Measurements from ENCODE around the gene ALDH3B2. TPM values are rescaled to one million over a fixed set of nuclear protein-coding genes. Genes with fewer than 3 reads are reported as not detected.
"Not testable (repeated sequence)": the region's sequence is repeated elsewhere in the genome, so short reads cannot be mapped to it uniquely, and the experiment has no call there.

The ALDH3B2 gene
- total RNA-seq, 1 experiment from 2014 or later = not detected

DNA sequence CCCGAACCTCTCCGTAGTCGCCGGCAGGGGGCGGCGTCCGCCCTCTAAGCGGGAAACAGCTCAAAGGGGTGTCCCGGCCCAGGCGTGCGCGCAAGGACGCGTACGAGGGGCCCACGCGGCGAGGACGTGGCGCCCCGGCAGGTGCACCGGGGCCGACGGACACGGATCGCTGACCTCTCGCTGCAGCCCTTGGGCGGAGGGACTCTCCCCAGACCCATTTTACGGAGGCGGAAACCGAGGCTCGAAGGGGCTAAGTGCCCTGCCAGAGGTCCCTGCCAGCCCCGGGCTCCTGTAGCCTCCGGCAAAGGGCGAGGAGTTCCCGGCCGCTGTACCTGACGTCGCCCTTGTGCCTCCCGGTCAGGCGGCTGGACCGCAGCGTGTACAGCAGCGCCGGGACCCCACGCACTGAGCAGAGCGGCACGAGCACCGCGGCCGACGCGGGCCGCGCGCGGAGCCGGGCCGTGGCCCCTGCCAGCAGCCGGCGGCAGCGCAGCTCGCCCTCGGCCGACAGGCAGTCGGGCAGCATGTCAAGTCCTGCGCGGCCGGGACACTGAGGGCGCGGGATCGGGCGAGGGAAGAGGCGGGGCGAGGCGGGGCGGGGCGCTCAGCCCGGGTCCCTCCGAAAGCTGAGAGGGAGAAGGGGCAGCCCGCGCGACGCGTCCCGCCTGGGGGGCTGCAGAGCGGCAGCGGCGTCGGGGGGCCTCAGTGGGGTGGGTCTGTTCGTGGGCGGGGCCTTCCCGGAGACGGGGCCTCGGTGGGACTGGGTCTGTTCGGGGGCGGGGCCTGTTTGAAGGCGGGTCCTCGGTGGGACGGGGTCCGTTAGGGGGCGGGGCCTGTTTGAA is 44.8 kb downstream of the ALDH3B2 start, which contains the start of gene NUDT8:
TSS of gene NUDT8 (minus strand) at position 552 of the 842 bp plus-strand sequence. CDS start at position 526, 26 bp downstream.
- peak within 1 kb of the TSS; percentile 79 for H3K4me3 ChIP-seq
- DNase-seq = peak; percentile 80

DNA sequence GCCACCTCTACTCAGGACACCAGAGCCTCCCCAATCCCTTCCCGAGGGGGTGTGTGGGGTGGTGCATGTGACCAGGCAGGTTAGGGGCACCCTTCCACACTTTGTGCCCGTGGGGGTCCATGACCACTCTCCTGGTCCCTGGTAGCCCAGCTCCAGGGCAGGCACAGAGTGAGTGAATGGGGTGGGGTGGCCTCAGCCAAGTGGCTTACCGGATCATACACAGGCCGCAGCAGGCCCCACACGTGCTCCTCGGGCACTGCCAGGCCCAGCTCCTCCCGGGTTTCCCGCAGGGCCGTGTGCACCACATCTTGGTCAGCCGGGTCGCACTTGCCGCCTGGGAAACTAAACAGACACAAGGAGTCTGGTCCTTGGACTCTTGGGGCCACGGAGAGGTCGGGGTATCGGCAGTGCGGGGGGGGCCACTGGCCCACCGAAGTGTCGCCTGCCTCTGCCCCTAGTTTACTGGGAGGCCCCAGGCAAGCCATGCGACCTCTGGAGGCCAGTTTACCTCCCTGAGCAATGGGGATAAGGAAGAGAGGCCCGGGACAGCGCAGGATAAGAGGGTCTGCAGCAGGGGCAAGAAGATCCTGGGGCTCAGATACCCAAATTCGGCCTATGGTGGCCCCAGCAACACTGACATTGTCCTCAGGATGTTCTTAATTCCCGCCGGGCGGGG is 45.6 kb downstream of the ALDH3B2 start:
- Histone ChIP-seq H3K27me3 (no peaks in the 10 kb centered on the region), H3K4me3 (peak overlapping the region; percentile 79), H3K36me3 (no peaks in the 10 kb centered on the region), H3K9me3 (no peaks in the 10 kb centered on the region)
- no peak for DNase-seq

More for the DNA sequence above, 44.8 kb downstream of the ALDH3B2 start, which contains the start of gene NUDT8:
- Histone ChIP-seq H3K27me3 (no peaks in the 10 kb centered on the region), H3K36me3 (no peaks in the 10 kb centered on the region), H3K9me3 (no peaks in the 10 kb centered on the region)

- no peak overlapping the region for H3K4me3 ChIP-seq
- no peaks in the 10 kb centered on the region for H3K36me3 ChIP-seq
- H3K27me3 ChIP-seq = no peaks in the 10 kb centered on the region
- no peaks in the 10 kb centered on the region for H3K9me3 ChIP-seq
- no peak for DNase-seq
Observed at GRCh38 chr11:67627812-67628624, 46.4 kb downstream of the ALDH3B2 start.

GRCh38 chr11:67627441-67627811 is 47.0 kb downstream of the ALDH3B2 start:
- Histone ChIP-seq H3K36me3 (no peaks in the 10 kb centered on the region), H3K9me3 (no peaks in the 10 kb centered on the region), H3K27me3 (no peaks in the 10 kb centered on the region), H3K4me3 (no peak overlapping the region)
- no peak for DNase-seq

DNA sequence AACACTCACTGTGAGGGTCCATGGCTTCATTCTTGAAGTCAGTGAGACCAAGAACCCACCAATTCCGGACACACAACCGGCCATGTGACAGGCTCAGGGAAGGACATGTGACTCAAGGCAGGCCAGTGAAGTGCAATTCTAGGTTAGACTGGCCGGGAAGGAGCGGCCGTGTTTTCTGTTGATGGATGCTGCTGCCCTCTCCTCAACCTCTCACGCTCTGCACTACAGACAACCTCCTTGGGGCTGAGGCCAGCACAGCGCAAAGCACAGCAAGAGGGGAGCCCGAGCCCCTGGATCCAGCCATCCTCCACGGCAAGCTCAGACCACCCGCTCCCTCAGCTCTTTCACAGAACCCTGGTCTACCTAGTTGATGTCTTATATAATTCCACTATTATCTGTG is 47.5 kb downstream of the ALDH3B2 start:
- H3K9me3 ChIP-seq = no peaks in the 10 kb centered on the region
- no peak for DNase-seq

DNA sequence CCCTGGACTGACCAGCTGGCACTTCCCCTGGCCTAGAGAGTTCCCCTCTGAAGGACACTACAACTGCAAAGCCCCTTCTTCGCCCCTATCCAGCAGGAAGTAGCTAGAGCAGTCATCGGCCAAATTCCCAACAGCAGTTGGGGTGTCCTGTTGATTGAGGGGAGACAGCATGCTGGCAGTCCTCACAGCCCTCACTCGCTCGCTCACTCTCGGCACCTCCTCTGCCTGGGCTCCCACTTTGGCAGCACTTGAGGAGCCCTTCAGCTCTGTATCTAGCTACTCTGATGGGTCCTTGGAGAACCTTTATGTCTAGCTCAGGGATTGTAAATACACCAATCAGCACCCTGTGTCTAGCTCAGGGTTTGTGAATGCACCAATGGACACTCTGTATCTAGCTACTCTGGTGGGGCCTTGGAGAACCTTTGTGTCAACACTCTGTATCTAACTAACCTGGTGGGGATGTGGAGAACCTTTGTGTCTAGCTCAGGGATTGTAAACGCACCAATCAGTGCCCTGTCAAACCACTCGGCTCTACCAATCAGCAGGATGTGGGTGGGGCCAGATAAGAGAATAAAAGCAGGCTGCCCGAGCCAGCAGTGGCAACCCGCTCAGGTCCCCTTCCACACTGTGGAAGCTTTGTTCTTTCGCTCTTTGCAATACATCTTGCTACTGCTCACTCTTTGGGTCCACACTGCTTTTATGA is 48.1 kb downstream of the ALDH3B2 start:
- H3K36me3 ChIP-seq, H3K4me3 ChIP-seq, H3K9me3 ChIP-seq, H3K27me3 ChIP-seq, DNase-seq: not testable (repeated sequence)

More for the DNA sequence above, 47.5 kb downstream of the ALDH3B2 start:
- Histone ChIP-seq H3K36me3 (no peaks in the 10 kb centered on the region), H3K27me3 (no peaks in the 10 kb centered on the region), H3K4me3 (no peak overlapping the region)

DNA sequence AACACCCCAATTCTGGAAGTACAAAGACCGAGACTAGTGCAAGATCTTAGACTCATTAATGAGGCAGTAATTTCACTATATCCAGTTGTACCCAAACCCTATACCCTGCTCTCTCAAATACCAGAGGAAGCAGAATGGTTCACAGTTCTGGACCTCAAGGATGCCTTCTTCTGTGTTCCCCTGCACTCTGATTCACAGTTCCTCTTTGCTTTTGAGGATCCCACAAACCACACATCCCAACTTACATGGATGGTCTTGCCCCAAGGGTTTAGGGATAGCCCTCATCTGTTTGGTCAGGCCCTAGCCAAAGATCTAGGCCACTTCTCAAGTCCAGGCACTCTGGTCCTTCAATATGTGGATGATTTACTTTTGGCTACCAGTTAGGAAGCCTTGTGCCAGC is 50.6 kb downstream of the ALDH3B2 start:
- not testable (repeated sequence) for H3K9me3 ChIP-seq, H3K4me3 ChIP-seq, DNase-seq, H3K36me3 ChIP-seq, H3K27me3 ChIP-seq

- not testable (repeated sequence) for H3K9me3 ChIP-seq, H3K4me3 ChIP-seq, DNase-seq, H3K27me3 ChIP-seq, H3K36me3 ChIP-seq
Observed at GRCh38 chr11:67622905-67623304, 51.5 kb downstream of the ALDH3B2 start.

- H3K9me3 ChIP-seq, H3K27me3 ChIP-seq, H3K4me3 ChIP-seq, DNase-seq, H3K36me3 ChIP-seq: not testable (repeated sequence)
Observed at GRCh38 chr11:67621928-67622327, 52.5 kb downstream of the ALDH3B2 start.

DNA sequence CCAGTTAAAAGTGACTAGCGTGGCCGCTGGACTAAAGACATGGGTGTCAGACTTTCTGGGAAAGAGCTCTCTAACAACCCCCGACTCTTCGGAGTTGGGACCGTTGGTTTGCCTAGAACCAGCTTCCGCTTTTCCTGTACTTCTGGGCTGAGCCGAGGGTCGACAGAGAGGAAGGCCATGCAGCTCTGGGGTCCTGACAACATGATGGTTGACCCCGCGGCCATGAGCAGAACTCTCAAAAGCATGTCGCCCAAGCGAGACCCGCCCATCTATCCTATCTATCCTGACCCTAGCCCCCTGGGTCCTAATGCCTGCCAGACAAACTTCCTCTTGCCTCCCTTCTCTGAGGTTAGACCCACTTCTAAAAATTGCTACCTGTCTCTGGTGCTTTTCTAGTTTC is 53.8 kb downstream of the ALDH3B2 start:
- not testable (repeated sequence) for H3K9me3 ChIP-seq, H3K27me3 ChIP-seq
- peak; percentile 56 for DNase-seq

DNA sequence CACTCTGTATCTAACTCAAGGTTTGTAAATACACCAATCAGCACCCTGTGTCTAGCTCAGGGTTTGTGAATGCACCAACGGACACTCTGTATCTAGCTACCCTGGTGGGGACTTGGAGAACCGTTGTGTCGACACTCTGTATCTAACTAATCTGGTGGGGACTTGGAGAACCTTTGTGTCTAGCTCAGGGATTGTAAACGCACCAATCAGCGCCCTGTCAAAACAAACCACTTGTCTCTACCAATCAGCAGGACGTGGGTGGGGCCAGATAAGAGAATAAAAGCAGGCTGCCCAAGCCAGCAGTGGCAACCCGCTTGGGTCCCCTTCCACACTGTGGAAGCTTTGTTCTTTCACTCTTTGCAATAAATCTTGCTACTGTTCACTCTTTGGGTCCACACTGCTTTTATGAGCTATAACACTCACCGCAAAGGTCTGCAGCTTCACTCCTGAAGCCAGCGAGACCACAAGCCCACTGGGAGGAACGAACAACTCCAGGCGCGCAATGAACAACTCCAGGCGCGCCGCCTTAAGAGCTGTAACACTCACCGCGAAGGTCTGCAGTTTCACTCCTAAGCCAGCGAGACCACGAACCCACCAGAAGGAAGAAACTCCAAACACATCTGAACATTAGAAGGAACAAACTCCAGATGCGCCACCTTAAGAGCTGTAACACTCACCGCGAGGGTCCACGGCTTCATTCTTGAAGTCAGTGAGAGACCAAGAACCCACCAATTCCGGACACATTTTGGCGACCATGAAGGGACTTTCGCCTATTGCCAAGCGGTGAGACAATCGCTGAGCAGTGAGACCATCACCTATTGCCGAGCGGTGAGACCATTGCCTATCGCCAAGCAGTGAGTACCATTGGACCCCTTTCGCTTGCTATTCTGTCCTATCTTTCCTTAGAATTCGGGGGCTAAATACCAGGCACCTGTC is 54.5 kb downstream of the ALDH3B2 start:
- H3K4me3 ChIP-seq = peak overlapping the region; percentile 48
- H3K9me3 ChIP-seq, H3K36me3 ChIP-seq, H3K27me3 ChIP-seq: not testable (repeated sequence)
- peak; percentile 38 for DNase-seq

More for the DNA sequence above, 53.8 kb downstream of the ALDH3B2 start:
- peak overlapping the region; percentile 48 for H3K4me3 ChIP-seq
- H3K36me3 ChIP-seq = not testable (repeated sequence)

- H3K27me3 ChIP-seq, H3K9me3 ChIP-seq, H3K36me3 ChIP-seq, DNase-seq, H3K4me3 ChIP-seq: not testable (repeated sequence)
Observed at GRCh38 chr11:67618901-67619659, 55.3 kb downstream of the ALDH3B2 start.

GRCh38 chr11:67617243-67617953 is 57.0 kb downstream of the ALDH3B2 start:
- no peaks in the 10 kb centered on the region for H3K27me3 ChIP-seq
- H3K4me3 ChIP-seq = no peak overlapping the region
- H3K36me3 ChIP-seq = peaks cover 2% of the 10 kb centered on the region; the same call in 1 of the 2 replicates
- no peaks in the 10 kb centered on the region for H3K9me3 ChIP-seq
- no peak for DNase-seq

DNA sequence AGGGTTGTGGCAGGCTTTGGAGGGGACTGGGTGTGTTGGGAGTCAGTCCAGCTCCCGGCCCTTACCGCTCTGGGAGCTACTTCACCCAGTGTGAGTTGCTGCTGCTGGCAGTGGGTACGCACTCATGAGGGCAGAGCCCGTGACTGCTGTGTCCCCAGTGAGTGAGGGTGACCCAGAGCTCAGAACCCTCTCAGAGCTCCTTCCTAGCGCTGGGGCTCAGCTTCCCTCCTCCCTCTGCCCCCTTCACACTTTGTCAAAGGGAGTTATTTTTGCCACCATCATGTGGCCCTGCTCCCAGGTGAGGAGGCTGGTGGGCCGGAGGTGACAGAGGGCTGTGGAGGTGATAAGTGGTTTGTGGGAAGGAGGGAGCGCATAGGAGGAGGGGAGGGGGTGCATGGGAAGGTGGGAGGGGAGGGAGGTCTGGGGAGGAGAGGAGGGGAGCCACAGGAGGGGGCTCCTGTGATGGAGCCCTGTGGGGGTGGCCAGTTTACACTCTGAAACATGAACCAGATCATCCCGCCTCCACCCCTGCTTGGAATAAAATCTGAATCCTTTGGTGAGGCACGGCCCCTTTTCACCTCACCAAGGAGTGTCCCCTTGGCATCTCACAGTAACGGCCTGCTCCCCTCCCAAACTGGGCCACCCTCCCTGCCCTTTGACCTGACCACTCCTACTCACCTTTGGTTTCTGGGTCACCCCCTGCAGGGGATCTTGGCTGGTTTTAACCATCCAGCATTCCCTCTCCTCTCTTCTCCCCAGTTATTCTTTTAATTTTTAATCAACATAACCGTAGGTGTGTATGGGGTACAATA is 57.8 kb downstream of the ALDH3B2 start:
- Histone ChIP-seq H3K36me3 (peaks cover 2% of the 10 kb centered on the region; the same call in 1 of the 2 replicates), H3K4me3 (no peak overlapping the region), H3K27me3 (no peaks in the 10 kb centered on the region), H3K9me3 (no peaks in the 10 kb centered on the region)
- no peak for DNase-seq
